Neuron (in vitro differentiated cells): ENCODE results near the gene TRIM66.

Experiments
- H2AFZ ChIP-seq: one replicate; pipeline ENCODE4 v1.6.1; 2013; ENCODE audit warnings: low read depth, mild to moderate bottlenecking, inconsistent platforms, low read length, moderate library complexity
- H3K27me3 ChIP-seq: one replicate; pipeline ENCODE4 v1.6.1; 2013; ENCODE audit warnings: low read length; ENCODE audit not compliant: insufficient read depth
- H3K36me3 ChIP-seq: one replicate; pipeline ENCODE4 v1.6.1; 2013; ENCODE audit warnings: low read length; ENCODE audit not compliant: insufficient read depth
- H3K4me1 ChIP-seq: one replicate; pipeline ENCODE4 v1.6.1; 2013; ENCODE audit warnings: low read length; ENCODE audit not compliant: insufficient read depth
- H3K4me3 ChIP-seq: 2 replicates; pipeline ENCODE4 v1.5.1; 2013; ENCODE audit warnings: mild to moderate bottlenecking, low read length, moderate library complexity
- H3K9me3 ChIP-seq: one replicate; pipeline ENCODE4 v1.6.1; 2013; ENCODE audit warnings: low read length

TRIM66 gene

DNA sequence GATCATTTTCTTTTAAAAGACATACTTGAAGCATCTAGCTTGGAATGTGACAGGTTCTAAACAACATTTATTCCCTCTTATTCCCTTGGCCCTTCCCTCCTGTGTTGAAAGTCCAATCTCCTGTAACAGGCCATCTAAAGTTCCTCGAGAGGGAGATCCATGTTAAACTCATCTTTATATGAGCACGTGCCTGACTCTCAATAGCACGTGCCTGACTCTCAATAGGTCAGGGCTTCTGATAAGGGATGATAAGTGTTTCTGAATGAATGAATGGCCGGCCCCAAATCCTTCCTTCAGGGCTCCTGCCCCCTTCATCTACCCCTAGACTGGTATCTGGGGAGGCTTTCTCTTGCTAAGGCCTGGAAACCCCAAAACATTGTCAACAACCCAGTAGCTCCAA is 27.3 kb upstream of the TRIM66 start:
- Histone ChIP-seq H3K4me1 (no peaks in the 10 kb centered on the region), H3K36me3 (peaks cover 35% of the 10 kb centered on the region), H3K27me3 (no peaks in the 10 kb centered on the region), H3K9me3 (no peaks in the 10 kb centered on the region), H3K4me3 (no peak overlapping the region), H2AFZ (no peak overlapping the region)

DNA sequence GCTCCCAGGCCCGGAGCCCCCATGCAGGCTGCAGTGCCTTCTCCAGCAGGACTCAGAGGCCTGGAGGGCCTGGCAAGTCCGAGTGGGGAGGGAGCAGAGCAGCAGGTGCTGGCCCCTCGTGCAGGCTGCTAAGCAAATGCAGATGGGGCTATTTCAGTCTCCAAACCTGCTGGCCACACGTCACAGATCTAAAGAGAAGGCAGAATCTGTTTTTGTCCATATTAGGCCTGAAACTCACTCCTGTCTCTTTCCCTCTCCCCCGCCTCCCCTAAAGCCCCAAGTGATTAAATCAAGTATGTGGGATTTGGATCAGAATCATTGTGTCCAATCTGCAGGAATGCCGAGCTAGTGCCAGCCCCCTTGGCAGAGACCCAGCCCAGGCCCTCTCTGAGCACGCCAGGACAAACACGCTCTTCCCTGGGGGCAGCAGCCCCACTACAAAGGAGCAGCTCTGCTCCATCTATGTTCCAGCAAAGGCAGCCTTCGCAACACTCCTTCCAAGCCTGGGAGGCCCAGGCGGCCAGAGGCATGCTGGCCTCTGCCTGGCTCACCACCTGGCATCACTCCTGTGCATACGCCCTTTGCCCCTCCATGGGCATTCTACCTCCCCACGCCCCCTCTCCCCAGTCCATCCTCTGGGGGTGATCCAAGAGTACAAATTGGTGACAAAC is 26.7 kb upstream of the TRIM66 start:
- H2AFZ ChIP-seq = no peak overlapping the region
- no peaks in the 10 kb centered on the region for H3K27me3 ChIP-seq
- H3K36me3 ChIP-seq = peaks cover 31% of the 10 kb centered on the region
- H3K4me3 ChIP-seq = no peak overlapping the region
- H3K4me1 ChIP-seq = no peaks in the 10 kb centered on the region
- no peaks in the 10 kb centered on the region for H3K9me3 ChIP-seq

DNA sequence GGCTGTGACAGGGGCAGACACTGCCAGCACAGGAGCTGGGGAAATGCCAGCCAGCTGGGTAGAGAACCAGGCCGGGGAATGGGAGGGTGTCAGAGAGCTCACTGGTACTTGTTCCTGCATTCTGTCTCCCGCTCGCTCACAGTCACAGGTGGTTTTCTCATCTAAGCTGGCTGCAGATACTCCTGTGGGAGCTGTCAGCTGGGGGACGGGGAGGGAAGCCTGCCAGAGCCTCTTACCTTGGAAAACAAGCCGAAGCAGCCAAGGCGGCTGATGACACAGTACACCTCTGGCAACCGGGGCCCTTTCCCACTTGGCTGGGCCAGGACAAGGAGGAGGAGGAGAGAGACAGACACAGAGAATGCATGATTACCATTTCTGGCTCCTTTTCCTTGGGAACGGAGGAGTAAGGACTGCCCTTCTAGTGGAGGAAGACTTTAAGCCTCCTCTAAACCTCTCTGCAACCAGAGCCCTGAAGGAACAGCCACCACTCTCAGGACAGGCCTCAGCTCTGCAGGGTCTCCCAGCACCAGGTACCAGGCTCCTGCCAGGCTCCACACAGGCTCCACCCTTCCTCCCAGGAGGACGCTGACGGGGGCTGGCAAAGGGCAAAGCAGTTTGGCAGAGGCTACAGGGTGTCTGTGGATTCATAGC is 25.2 kb upstream of the TRIM66 start:
- Histone ChIP-seq H3K36me3 (peaks cover 39% of the 10 kb centered on the region), H3K9me3 (no peaks in the 10 kb centered on the region), H3K27me3 (no peaks in the 10 kb centered on the region), H3K4me3 (no peak overlapping the region), H2AFZ (no peak overlapping the region), H3K4me1 (no peaks in the 10 kb centered on the region)

DNA sequence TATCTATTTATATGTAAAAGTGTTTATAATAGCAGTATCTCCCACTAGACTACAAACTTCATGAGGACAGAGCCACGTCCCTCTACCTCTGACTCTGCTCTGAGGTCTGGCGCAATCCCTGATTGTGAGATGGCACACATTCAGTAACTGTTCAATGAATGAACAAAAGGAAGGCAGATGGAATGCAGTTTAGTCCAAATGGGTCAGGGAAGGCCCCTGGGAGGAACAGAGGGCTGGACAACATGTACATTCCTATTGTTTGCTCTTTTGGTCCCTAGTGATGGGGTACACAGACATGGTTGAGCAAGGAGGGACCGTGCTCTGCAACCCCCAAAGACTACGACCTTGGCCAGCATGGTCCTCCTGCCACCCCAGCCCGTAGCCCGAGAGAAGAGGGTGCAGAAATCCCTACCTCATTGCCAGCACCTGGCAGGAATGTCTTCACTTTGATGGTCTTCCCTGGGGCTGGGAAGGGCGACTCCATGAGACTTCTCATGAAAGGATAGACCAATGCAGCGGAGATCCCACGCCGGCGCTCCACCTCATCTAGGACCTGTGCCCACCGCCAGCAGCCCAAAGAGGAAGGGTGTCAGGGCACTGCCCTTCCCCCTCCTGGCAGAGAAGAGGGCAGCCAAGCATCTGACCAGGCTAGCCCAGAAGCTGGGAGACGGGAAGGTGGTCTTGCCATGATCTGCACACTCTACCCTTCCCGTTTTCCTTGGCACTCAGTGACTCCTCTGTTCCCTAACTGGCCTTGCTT is 24.4 kb upstream of the TRIM66 start:
- H3K36me3 ChIP-seq = peaks cover 40% of the 10 kb centered on the region
- no peak overlapping the region for H2AFZ ChIP-seq

DNA sequence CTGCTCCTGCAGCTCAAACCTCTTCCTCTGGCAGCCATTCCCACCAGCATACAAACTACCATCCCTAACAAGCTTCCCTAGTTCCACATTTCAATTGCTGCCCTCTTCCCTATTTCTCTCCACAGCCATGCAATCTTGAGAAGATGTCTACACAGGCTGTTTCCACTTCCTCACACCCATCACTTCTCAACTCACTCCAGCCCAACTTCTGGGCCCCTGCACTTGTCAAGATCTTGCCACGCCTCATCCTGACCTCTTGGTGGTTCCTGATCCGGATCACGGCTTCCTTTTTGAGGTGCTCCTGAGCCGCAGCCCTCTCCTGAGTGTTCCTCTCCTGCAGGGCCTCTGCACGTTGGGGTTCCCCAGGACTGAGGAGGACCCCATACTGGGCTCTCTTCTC is 22.7 kb upstream of the TRIM66 start:
- Histone ChIP-seq H3K36me3 (peaks cover 38% of the 10 kb centered on the region), H3K27me3 (no peaks in the 10 kb centered on the region)

More for the DNA sequence above, 24.4 kb upstream of the TRIM66 start:
- H3K4me3 ChIP-seq = no peak overlapping the region
- no peaks in the 10 kb centered on the region for H3K4me1 ChIP-seq
- no peaks in the 10 kb centered on the region for H3K9me3 ChIP-seq
- no peaks in the 10 kb centered on the region for H3K27me3 ChIP-seq

DNA sequence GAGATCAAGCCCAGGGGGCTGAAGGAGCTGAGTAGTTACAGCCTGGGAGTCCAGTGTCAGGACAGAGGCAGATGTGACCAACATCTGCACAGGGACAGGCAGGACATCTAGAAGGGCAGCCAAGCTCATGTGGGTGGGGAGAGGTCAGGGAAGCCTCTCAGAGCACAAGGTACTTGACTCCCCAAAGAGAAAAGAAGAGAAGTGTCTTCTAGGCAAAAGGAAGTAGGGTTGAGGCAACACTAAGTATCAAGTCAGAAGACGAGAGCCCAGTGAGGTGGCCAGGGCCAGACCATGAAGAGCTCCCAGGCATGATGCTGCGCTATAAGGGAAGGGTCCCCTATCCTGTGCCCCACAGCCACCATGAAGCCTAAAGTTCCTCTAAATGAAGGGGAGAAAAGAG is 21.7 kb upstream of the TRIM66 start:
- Histone ChIP-seq H3K36me3 (peaks cover 42% of the 10 kb centered on the region), H2AFZ (no peak overlapping the region), H3K4me3 (no peak overlapping the region), H3K4me1 (peaks cover 8% of the 10 kb centered on the region), H3K27me3 (no peaks in the 10 kb centered on the region), H3K9me3 (no peaks in the 10 kb centered on the region)

More for the DNA sequence above, 22.7 kb upstream of the TRIM66 start:
- Histone ChIP-seq H3K4me1 (peaks cover 3% of the 10 kb centered on the region), H3K4me3 (no peak overlapping the region), H3K9me3 (no peaks in the 10 kb centered on the region), H2AFZ (no peak overlapping the region)

DNA sequence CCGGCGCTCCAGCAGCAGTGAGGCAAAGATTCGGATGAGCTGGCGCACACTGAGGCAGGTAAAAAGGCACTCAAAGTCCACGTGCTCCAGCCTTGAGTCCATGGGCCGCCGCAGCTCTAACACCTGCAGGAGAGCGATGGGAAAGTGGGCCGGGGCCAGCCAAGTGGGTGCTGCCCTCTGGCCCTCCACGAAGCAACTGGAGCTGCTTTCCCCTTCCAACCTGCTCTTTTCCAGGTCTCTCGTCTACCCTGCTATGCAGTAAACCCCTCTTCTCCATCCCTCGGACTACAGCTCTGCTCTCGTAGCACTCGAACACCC is 20.1 kb upstream of the TRIM66 start:
- H3K4me3 ChIP-seq = no peak overlapping the region
- H3K36me3 ChIP-seq = peaks cover 50% of the 10 kb centered on the region
- H3K9me3 ChIP-seq = no peaks in the 10 kb centered on the region
- H2AFZ ChIP-seq = no peak overlapping the region
- peaks cover 8% of the 10 kb centered on the region for H3K4me1 ChIP-seq
- H3K27me3 ChIP-seq = no peaks in the 10 kb centered on the region

DNA sequence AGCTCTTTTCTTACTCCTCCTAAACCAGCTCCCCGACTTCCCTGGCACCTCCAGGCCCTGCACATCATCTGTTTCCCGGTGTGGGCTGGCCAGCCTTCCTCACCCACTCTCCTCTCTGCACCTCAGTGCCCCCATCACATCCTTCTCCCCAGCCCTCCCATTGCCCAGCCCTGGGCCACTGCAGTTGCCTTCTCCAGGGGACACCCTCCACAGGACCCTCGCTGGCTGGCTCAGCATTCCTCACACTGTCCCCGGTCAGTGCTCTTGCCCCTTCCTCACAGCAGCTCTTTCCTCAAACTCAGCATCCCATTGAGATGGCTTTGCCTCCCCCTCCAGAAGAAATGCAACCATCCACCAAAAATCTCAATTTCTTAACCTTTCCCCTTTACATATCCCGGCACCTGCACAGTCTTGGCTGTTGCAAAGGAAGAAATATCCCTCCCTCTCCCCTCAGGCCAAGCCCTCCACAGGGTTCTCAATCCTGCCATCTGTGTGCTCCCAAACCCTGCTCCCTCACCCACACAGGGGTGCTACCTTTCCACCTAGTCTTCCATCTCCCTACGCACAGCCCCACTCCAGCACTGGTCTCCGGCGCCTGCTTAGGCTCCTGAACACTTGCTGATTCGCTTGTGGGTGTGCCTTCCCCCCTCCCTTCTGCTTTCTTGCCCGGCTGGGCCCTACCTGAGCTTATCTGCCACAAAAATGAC is 19.6 kb upstream of the TRIM66 start:
- peaks cover 50% of the 10 kb centered on the region for H3K36me3 ChIP-seq

DNA sequence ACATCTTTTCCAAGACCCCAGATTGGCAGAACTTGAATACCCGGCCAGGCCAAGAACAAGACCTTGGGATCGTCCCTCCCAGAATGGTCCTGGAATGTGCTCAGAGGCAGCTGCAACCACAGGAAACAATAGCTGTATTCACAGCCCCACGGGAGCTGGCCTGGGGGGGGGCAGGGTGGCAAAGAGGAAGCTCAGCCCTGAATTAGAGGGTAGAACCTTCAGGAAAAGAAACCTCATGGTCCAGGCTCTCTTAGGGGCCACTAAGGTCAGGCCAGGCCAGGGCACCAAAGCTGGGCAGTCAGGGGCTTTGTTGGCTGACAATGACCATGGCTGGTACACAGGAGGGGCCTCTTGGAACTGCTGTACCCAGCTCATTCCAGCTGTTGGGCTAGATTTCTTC is 17.4 kb upstream of the TRIM66 start:
- H3K4me1 ChIP-seq = peaks cover 8% of the 10 kb centered on the region
- no peaks in the 10 kb centered on the region for H3K27me3 ChIP-seq
- no peaks in the 10 kb centered on the region for H3K9me3 ChIP-seq
- H3K36me3 ChIP-seq = peaks cover 62% of the 10 kb centered on the region
- no peak overlapping the region for H3K4me3 ChIP-seq
- no peak overlapping the region for H2AFZ ChIP-seq

More for the DNA sequence above, 19.6 kb upstream of the TRIM66 start:
- H3K9me3 ChIP-seq = no peaks in the 10 kb centered on the region
- no peaks in the 10 kb centered on the region for H3K27me3 ChIP-seq
- no peak overlapping the region for H3K4me3 ChIP-seq
- no peak overlapping the region for H2AFZ ChIP-seq
- peaks cover 8% of the 10 kb centered on the region for H3K4me1 ChIP-seq

DNA sequence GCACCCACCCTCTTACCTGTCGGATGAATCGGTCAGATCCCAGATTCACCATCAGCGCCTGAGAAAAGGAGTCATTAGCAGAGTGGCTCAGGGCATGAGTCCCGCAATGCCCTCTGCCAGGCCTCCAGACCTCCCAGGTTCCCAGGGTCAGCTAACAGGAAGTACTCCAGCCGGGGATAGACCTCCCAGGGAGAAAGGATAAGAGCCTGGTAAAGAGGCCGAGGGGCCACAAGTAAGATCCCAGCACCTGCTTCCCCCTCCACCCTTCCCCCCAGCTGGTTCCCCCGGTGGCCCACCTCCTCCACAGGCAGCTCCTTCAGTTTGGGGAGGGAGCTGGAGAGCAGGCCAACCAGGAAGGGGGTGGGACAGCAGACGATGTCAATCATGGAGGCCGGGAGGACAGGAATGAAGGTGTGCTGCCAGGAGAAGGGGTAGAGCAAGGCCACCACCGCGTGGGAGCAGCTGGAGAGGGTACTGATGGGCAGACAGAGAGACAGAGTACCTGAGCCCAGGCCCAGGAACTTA is 16.5 kb upstream of the TRIM66 start:
- no peaks in the 10 kb centered on the region for H3K9me3 ChIP-seq
- H3K36me3 ChIP-seq = peaks cover 66% of the 10 kb centered on the region
- no peaks in the 10 kb centered on the region for H3K27me3 ChIP-seq
- no peak overlapping the region for H3K4me3 ChIP-seq
- peaks cover 8% of the 10 kb centered on the region for H3K4me1 ChIP-seq
- no peak overlapping the region for H2AFZ ChIP-seq

DNA sequence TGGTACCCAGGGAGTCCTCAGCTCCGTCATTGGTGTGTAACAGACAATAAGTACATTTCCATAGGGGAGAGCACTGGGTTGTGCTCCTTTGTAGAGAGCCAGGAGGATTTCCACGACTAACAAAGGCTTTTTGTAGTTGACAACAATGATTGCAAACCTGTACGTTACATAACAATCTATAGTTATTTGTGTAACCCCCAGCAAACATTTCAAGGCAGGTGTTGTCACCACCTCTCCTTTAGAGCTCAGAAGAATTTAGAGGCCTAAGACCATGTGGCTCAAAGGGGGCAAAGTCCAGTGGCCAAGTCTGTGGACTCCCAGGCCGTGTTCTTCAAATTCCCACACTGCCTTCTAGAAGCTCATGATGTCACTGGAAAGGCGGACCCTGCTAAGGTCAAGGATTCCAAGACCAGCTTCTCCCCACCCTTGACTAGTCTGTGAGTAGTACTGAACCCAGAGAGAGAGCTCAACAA is 15.9 kb upstream of the TRIM66 start:
- Histone ChIP-seq H3K9me3 (no peaks in the 10 kb centered on the region), H3K4me3 (no peak overlapping the region), H3K27me3 (no peaks in the 10 kb centered on the region), H2AFZ (no peak overlapping the region), H3K36me3 (peaks cover 67% of the 10 kb centered on the region), H3K4me1 (peaks cover 8% of the 10 kb centered on the region)

DNA sequence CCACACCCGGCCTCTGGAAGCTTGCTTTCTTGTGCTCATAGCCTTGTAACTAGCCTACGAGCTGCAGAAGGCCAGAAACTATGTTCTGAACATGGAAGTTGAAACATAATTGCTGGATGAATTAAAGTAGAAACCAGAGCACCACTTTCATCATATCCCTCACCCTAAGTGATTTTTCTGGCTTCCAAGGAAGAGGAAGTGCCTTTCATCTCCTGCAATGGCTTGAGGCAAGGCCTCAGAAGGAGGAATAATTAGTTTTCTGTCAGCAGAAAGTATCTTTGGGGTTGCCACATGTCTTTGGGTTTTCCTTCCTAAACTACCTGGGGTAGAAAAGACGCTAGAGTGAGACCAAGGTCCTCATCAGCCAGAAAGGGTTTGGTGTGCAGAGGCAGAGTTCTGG is 14.6 kb upstream of the TRIM66 start:
- Histone ChIP-seq H3K4me1 (peaks cover 8% of the 10 kb centered on the region), H3K36me3 (peaks cover 71% of the 10 kb centered on the region), H3K4me3 (no peak overlapping the region), H3K27me3 (no peaks in the 10 kb centered on the region), H2AFZ (no peak overlapping the region), H3K9me3 (no peaks in the 10 kb centered on the region)

DNA sequence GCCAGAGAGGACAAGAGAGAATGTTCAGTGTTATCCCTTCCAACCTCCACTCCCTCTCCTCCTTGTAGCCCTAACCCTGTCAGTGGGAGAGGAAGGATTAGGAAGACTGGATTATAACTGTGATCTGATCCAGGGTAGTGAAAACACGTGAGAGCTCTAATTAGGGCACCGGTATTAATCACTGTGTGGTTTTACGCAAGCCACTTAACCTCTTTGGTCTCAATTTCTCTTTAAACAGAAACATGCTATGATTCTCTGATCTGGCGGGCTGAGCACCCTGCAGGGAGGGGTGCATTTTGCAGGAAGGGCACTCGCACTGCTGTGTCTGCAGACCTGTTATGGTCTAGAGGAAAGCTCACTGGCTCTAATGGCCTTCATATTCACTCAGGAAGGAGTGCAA is 11.7 kb upstream of the TRIM66 start:
- peaks cover 68% of the 10 kb centered on the region for H3K36me3 ChIP-seq
- no peak overlapping the region for H2AFZ ChIP-seq
- H3K4me1 ChIP-seq = peaks cover 9% of the 10 kb centered on the region
- H3K9me3 ChIP-seq = no peaks in the 10 kb centered on the region
- H3K4me3 ChIP-seq = no peak overlapping the region
- no peaks in the 10 kb centered on the region for H3K27me3 ChIP-seq
